GM23248 (cell line): ENCODE measurements around the gene UGP2.

Source experiments
- EZH2 ChIP-seq: fragments of 200-600 bp; sonication (generic); IDR thresholded peaks from 2 replicates; pipeline ENCODE4 v1.6.1; 2018; ENCODE audit warnings: antibody characterized with exemption, mild to moderate bottlenecking; ENCODE audit not compliant: insufficient read depth, poor library complexity, severe bottlenecking
- EZH2phosphoT487 ChIP-seq: fragments of 200-600 bp; sonication (generic); IDR thresholded peaks from 2 replicates; pipeline ENCODE4 v1.6.1; 2018; ENCODE audit warnings: antibody characterized with exemption, moderate library complexity, mild to moderate bottlenecking, low read depth; ENCODE audit not compliant: insufficient read depth

DNA sequence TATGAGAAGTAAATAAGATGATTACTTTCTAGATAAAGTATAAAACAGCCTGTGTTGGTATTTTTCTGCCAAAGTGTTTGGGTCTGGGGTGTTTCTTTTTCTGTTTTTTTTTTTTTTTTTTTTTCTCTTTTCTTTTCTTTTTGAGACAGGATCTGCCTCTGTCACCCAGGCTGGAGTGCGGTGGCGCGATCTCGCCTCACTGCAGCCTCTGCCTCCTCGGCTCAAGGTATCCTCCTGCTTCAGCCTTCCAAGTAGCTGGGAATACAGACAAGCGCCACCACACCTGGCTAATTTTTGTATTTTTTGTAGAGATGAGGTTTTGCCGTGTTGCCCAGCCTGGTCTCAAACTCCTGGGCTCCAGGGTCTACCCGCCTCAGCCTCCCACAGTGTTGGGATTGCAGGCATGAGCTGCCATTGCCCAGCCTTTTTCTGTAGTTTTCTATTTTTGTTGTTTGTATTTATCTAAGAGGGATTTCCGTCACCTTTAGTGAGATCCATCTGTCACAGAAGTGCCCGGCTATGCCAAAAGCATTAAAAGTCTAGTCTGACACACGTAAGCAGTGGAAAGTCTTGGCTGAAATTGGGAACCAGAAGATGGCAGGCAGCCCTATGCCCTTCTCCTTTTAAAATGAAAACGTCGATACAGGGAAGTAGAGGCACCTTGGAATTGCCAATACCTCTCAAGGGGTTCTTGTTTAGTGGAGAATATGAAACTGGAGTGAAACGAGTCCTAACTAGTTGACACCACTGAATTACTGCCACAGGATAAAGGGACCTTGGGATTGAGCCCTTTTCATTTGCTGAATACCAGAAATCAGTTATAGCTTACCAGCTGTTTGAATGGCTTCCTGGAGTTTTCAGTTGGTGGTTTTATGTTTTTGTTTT is 14.0 kb downstream of the UGP2 start:
- TF ChIP-seq EZH2phosphoT487 (no peak), EZH2 (no peak)
